Activated CD4-positive, alpha-beta T cell treated with anti-CD3 and anti-CD28 coated beads, Interleukin-2, Interleukin-6, amounts not matched to agents 100 ng/mL and 50 ng/mL, durations not matched to agents 16 hours and 8 hours (primary cell): ENCODE data around the gene SYT14.
"Not testable (repeated sequence)": the region's sequence is repeated elsewhere in the genome, so short reads cannot be mapped to it uniquely, and the experiment has no call there.

ENCODE experiments used
- DNase-seq: peaks from one replicate; pipeline ENCODE4 v3.0.0-alpha.2; 2020

The SYT14 gene

DNA sequence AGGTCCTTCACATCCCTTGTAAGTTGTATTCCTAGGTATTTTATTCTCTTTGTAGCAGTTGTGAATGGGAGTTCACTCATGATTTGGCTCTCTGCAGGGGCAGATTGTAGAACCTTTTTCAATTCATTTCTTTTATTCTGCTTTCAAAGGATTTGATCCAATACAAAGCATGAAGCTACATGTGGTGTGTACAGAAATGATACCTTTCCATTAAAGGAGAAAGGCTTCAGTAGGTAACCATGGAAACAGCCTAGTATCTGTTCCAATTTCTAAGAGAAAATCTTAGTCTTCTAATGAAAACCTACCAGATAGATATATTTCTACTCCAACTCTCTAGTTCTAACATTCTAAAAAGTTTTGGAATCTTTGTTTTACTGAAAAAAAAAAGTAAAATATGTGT is 105.0 kb downstream of the SYT14 start:
- no peak for DNase-seq

- no peak for DNase-seq
These were observed 111.6 kb downstream of the SYT14 start for GRCh38 chr1:210049616-210050015.

- not testable (repeated sequence) for DNase-seq
These were observed 112.5 kb downstream of the SYT14 start for GRCh38 chr1:210050491-210050890.

GRCh38 chr1:210053126-210053525 is 115.1 kb downstream of the SYT14 start:
- DNase-seq, result no peak

GRCh38 chr1:210057593-210057992 is 119.6 kb downstream of the SYT14 start:
- DNase-seq, result no peak

GRCh38 chr1:210061992-210062391 is 124.0 kb downstream of the SYT14 start:
- no peak for DNase-seq

GRCh38 chr1:210070531-210070930 is 132.5 kb downstream of the SYT14 start:
- no peak for DNase-seq

- DNase-seq, result no peak
These were observed 134.1 kb downstream of the SYT14 start for GRCh38 chr1:210072129-210072528.

GRCh38 chr1:210072896-210073504 is 135.0 kb downstream of the SYT14 start:
- no peak for DNase-seq

- DNase-seq, result no peak
These were observed 136.9 kb downstream of the SYT14 start for GRCh38 chr1:210074904-210075303.

DNA sequence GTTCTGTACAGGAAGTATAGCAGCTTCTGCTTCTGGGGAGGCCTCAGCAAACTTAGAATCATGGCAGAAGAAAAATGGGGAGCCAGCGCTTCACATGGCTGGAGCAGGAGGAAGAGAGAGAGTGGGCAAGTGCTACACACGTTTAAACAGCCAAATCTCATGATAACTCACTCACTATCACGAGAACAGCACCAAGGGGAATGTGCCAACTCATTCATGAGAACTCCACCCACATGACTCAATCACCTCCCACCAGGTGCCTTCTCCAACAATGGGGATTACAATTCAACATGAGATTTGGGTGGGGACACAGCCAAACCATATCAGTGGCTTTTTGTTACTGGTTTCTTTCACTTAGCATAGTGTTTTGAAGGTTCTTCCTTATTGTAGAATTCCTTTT is 138.6 kb downstream of the SYT14 start:
- no peak for DNase-seq

GRCh38 chr1:210081494-210081893 is 143.5 kb downstream of the SYT14 start:
- no peak for DNase-seq

DNA sequence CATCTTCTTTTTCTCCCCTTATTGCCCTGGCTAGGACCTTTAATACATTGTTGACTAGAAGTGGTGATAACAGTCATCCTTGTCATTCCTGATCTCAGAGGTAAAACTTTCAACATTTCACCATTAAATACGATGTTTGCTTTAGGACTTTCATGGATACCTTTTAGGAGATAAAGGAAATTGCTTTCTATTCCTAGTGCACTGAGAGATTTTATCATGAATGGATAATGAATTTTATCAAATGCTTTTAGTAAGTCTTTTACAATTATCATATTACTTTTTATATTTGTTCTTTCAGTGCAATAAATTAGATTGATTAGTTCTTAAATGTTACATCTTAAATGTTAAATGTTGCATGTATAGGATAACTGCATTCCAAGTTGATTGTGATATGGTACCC is 147.3 kb downstream of the SYT14 start:
- DNase-seq, result no peak

DNA sequence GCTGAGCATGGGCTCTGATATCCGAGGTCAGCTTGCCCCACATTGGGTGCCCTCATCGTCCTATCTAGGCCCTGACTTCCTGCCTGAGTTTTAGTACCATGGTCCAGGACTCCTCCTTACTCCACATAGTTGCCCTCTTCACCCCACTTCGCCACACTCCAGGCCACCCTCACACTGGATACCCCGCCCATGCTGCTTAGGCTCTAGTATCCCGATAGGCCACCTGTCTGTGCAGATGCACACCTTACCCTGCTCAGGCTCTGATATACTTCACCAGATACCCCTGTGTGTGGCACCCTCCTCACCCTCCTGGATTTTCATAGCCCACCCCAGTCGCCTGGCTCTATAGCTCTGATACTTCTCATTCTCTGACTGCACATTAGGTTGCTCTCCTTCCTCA is 149.0 kb downstream of the SYT14 start:
- no peak for DNase-seq

DNA sequence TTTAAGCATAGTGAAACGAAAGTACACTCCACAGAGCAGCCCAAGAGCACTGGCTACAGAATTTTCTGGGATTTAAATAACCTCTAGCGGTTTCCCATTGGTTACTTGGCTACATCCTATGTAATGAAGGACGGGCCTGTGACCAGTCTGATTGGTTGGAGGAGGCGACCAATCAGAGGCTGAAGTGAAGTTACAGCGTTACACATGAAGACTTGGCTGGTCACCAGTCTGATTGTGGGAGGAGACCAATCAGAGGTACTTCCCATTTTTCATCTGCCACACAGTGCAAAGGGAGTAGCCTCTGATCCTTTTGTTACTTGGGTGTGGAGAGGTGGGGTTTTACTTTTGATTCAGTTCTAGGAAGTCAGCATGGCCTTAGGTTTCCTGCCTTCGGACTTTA is 151.8 kb downstream of the SYT14 start:
- DNase-seq, result no peak

- DNase-seq, result no peak
These were observed 154.3 kb downstream of the SYT14 start for GRCh38 chr1:210092366-210092765.

- DNase-seq, result no peak
These were observed 155.4 kb downstream of the SYT14 start for GRCh38 chr1:210093461-210093860.

DNA sequence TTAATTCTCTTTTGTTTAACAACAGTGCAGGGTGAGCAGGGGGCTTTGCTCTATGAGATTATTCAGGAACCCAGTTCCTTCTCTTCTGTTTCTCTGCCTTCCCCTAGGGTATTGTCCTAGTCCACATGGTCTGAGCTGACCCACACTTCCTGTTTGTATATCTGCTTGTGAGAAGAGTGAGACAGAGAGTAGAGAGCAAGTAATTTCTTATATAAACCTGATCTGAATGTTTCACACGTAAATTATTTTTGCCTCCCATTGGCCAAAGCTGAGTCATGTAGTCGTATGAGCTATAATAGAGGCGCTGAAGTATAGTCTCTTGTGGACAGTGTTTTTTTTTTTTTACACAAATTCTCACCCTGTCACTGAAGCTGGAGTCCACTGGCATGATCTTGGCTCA is 160.3 kb downstream of the SYT14 start:
- no peak for DNase-seq

DNA sequence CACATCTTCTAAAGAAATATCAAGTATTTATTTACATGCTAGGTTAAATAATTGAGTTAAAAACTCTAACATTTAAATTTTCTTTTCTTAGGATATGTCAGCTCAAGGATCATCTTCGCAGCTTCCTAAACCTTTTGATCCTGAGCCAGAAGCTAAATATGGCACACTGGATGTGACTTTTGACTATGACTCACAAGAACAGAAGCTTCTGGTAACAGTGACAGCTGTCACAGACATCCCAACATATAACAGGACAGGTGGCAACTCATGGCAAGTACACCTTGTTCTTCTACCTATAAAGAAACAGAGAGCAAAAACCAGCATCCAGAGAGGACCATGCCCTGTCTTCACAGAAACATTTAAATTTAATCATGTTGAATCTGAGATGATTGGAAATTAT is 161.9 kb downstream of the SYT14 start:
- DNase-seq, result no peak

GRCh38 chr1:210104103-210104502 is 166.1 kb downstream of the SYT14 start:
- DNase-seq, result no peak

- not testable (repeated sequence) for DNase-seq
These were observed 174.9 kb downstream of the SYT14 start for GRCh38 chr1:210112906-210113305.

DNA sequence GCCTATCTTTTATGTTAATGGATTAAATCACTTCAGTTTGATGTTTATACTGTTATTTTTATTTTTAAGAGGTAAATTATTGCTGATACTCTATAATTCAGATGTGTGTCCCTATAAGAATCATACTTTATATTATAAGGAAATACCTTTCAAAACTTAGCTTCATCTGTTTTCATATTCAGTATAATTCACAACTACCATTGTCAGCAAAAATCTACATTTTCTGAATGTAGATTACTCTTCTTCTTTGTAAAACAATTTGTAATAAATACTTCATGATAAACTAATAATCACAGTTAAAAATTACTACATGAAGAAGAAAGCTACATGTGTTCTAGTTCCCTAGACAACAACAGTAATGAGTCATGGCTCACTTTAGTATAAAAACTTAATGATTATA is 179.2 kb downstream of the SYT14 start:
- no peak for DNase-seq

DNA sequence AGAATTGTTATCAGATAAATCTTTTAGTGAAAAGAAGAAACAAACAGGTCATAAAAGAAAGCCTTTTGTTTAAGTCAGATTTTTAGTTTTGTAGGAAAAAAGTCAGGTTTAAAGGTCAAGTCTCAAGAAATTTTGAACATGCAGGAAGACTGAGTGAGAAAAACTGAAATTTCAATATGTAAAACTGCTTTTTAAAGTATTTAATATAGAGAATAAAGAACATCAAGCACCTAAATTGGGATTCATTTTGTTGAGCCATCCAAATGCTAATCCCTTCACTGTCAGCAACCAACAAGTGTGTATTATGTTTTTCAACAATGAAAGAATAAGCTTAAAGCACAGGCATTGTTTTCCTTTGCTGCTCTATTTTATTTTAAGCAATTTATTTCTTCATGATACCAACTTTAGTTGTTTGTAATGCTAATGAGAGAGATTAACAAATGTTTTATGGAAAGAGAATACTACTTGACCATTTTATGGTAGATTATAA is 179.7 kb downstream of the SYT14 start:
- DNase-seq, result no peak

DNA sequence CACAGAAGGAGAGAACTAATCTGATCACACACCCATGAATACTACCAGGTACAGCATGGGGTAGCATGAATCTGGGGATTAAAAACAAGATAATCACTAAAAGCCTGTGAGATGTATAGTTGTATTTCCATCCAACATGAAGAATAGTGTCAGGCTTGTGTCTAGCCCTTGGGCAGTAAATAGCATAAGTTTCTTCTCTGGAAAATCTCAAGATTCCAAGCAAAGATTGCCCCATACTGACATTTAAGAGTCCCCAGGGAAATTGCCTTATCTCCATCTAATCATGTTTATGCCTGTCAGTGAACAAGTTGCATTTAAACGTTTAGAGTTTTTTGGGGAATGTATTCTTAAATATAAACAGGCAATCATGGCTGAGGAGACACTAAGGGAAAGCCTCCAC is 185.4 kb downstream of the SYT14 start:
- DNase-seq, result no peak

DNA sequence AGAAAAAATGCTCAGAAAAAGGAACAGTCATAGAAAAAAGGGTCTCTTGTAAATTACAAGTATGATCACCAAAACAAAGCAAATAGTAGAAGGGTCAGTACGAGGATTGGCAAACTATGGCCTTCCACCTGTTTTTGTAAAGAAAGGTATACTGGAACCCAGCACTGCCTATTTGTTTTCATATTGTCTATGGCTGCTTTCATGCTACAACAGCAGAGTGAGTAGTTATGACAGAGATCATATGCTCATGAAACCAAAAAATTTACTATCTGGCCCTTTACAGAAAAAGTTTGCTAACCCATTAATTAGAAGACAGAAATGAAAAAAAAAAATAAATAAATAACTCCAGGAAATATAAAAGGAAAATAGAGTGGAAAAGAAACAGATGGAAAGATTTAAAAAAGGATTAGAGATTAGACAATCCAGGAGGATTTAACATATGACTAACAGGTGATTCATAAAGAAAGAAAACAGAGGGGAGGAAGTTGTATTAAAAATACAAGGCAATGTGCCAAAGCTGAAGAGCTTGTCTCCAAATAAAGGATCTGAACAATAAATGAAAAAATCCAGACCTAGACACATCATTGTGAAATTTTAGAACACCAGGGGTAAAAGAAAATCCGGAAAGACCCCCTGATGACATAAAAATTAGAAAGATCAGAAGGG is 186.0 kb downstream of the SYT14 start:
- no peak for DNase-seq
